B cell (primary cell): ENCODE results near the gene PLS1. TPM values are rescaled to one million over a fixed set of nuclear protein-coding genes. Genes with fewer than 3 reads are reported as not detected.

ENCODE experiments used
- ATAC-seq: fragments of 200-7000 bp; cut with Tn5 transposase; one replicate; pipeline ENCODE4 v1.10.0; 2021; ENCODE audit warnings: low read depth, mild to moderate bottlenecking, moderate number of reproducible peaks, moderate library complexity
- CTCF ChIA-PET: fragments of 350-600 bp; sonication (Branson Sonifier 250); formaldehyde crosslinking; loops from one replicate; lab custom pipeline; 2021; ENCODE audit warnings: antibody characterized with exemption, inconsistent platforms; lab: Charles Lee
- POLR2A ChIA-PET: fragments of 350-600 bp; sonication (Branson Sonifier 250); formaldehyde crosslinking; loops from one replicate; lab custom pipeline; 2021; ENCODE audit warnings: antibody characterized with exemption; lab: Charles Lee
- DNase-seq: peaks from one replicate; pipeline ENCODE4 v3.0.0; 2013
- H2AFZ ChIP-seq: 2 replicates; pipeline ENCODE4 v1.6.1; 2012; ENCODE audit warnings: mild to moderate bottlenecking, low read depth, low read length; ENCODE audit not compliant: insufficient read depth, poor library complexity, severe bottlenecking
- H3K27ac ChIP-seq, 2 donors: 1 replicate in 1 of 2; 2 replicates in 1 of 2; pipeline ENCODE4 v1.5.1; 2012 to 2013; ENCODE audit warnings: low read length in 2 of 2, mild to moderate bottlenecking in 2 of 2, moderate library complexity in 1 of 2
- H3K27me3 ChIP-seq, 4 experiments: fragments of 200-600 bp in 1 of 4; sonication (generic) in 1 of 4; replicated peaks in 1 of 4; 1 replicate in 2 of 4; 2 replicates in 2 of 4; pipeline versions ENCODE4 v1.6.1 to v1.7.0; 2013 to 2016; ENCODE audit warnings: low read length in 3 of 4, mild to moderate bottlenecking in 2 of 4, mixed read lengths in 1 of 4, moderate library complexity in 1 of 4; ENCODE audit not compliant: insufficient read depth in 4 of 4, control insufficient read depth in 3 of 4; ENCODE audit errors: control extremely low read depth in 1 of 4
- H3K36me3 ChIP-seq, 2 experiments: replicated peaks in 1 of 2; 1 replicate in 1 of 2; 2 replicates in 1 of 2; pipeline versions ENCODE4 v1.6.1 to v1.7.1; 2013; ENCODE audit warnings: low read length in 1 of 2; ENCODE audit not compliant: insufficient read depth in 2 of 2, control insufficient read depth in 1 of 2; ENCODE audit errors: control extremely low read depth in 1 of 2, extremely low read depth in 1 of 2
- H3K4me1 ChIP-seq, 2 donors: fragments of 200-600 bp in 1 of 2; sonication (generic) in 1 of 2; 1 replicate in 1 of 2; 2 replicates in 1 of 2; pipeline versions ENCODE4 v1.5.1 to v1.6.1; 2013 to 2017; ENCODE audit warnings: low read length in 2 of 2; ENCODE audit not compliant: control insufficient read depth in 2 of 2, insufficient read depth in 2 of 2
- H3K4me2 ChIP-seq: replicated peaks from 2 replicates; pipeline ENCODE3; 2012; ENCODE audit warnings: mild to moderate bottlenecking, low read depth, low read length; ENCODE audit not compliant: poor library complexity, severe bottlenecking
- H3K4me3 ChIP-seq, 5 experiments: fragments of 200-600 bp in 1 of 5; sonication (generic) in 1 of 5; 1 replicate in 3 of 5; 2 replicates in 2 of 5; pipeline versions ENCODE4 v1.5.1 to v1.7.0; 2011 to 2016; ENCODE audit warnings: low read length in 4 of 5, mild to moderate bottlenecking in 4 of 5, low read depth in 2 of 5, control low read depth in 1 of 5, moderate library complexity in 1 of 5; ENCODE audit not compliant: insufficient read depth in 1 of 5; ENCODE audit errors: control extremely low read depth in 1 of 5, extremely low read depth in 1 of 5
- H3K79me2 ChIP-seq: fragments of 200-600 bp; sonication (generic); one replicate; pipeline ENCODE4 v1.6.0; 2016; ENCODE audit warnings: low read length; ENCODE audit not compliant: control insufficient read depth, insufficient read depth
- H3K9ac ChIP-seq: fragments of 200-600 bp; sonication (generic); 2 replicates; pipeline ENCODE4 v1.6.1; 2017; ENCODE audit warnings: mild to moderate bottlenecking, low read length, moderate library complexity
- H3K9me3 ChIP-seq, 3 donors: one replicate each; pipeline versions ENCODE4 v1.6.1 to v1.7.1; 2013; ENCODE audit warnings: low read length in 2 of 3; ENCODE audit not compliant: control insufficient read depth in 2 of 3, insufficient read depth in 1 of 3; ENCODE audit errors: control extremely low read depth in 1 of 3
- H4K20me1 ChIP-seq: 2 replicates; pipeline ENCODE4 v1.6.0; 2012; ENCODE audit warnings: mild to moderate bottlenecking, low read length; ENCODE audit not compliant: insufficient read depth, control insufficient read depth, poor library complexity, severe bottlenecking
- H3K27ac Mint-ChIP-seq: one replicate; pipeline ENCODE4 v1.8.0; 2021; ENCODE audit warnings: mixed read lengths
- H3K27me3 Mint-ChIP-seq: one replicate; pipeline ENCODE4 v1.8.0; 2021; ENCODE audit warnings: mixed read lengths
- H3K4me1 Mint-ChIP-seq: one replicate; pipeline ENCODE4 v1.8.0; 2021; ENCODE audit warnings: mixed read lengths
- H3K4me3 Mint-ChIP-seq: one replicate; pipeline ENCODE4 v1.8.0; 2021; ENCODE audit warnings: mixed read lengths
- H3K9me3 Mint-ChIP-seq: one replicate; pipeline ENCODE4 v1.8.0; 2022; ENCODE audit warnings: mixed read lengths; ENCODE audit not compliant: insufficient read depth
- CTCF ChIP-seq: fragments of 200-600 bp; IDR thresholded peaks from one replicate; pipeline ENCODE4 v1.8.0; 2022; ENCODE audit warnings: antibody characterized with exemption, mild to moderate bottlenecking
- EZH2 ChIP-seq: IDR thresholded peaks from 2 replicates; pipeline ENCODE4 v1.6.1; 2012; ENCODE audit warnings: borderline replicate concordance, low read depth, mild to moderate bottlenecking, moderate library complexity, low read length; ENCODE audit not compliant: insufficient read depth, poor library complexity, severe bottlenecking
- WGBS: methylation state at CpG from one replicate; pipeline ENCODE4 v1.1.5; 2013; ENCODE audit warnings: missing lambda C conversion rate; ENCODE audit not compliant: insufficient coverage; 5-methylcytosine and 5-hydroxymethylcytosine counted together
- intact Hi-C: fragments of 100-400 bp; cut with micrococcal nuclease; formaldehyde crosslinking; loops from one replicate; pipeline ENCODE4 v1.10.0; 2022
- polyA plus RNA-seq: library from polyadenylated mRNA; depleted of rRNA; stranded (reverse); fragments of >200 nt; gene quantifications from 2 replicates; pipeline ENCODE4 v1.2.3, GENCODE V29; 2012
- total RNA-seq, 2 donors: library from RNA; stranded (reverse); fragments of 120-200 nt in 1 of 2; gene quantifications; 1 replicate in 1 of 2; 2 replicates in 1 of 2; pipeline versions ENCODE4 v1.2.3 to v1.2.4, GENCODE V29; 2013 to 2022

PLS1 gene
- total and polyA plus RNA-seq, 2 donors (not counting 1 experiment from before 2014, with no cell fraction given) = 0.13 to 0.74 TPM

- no peak overlapping the region for H3K4me2 ChIP-seq
- Mint-ChIP-seq H3K4me1 (no peaks in the 10 kb centered on the region), H3K9me3 (no peaks in the 10 kb centered on the region), H3K4me3 (no peak overlapping the region), H3K27ac (no peak overlapping the region), H3K27me3 (no peaks in the 10 kb centered on the region)
- H3K79me2 ChIP-seq = no peaks in the 10 kb centered on the region
- peaks cover 1 to 57% of the 10 kb centered on the region in 2 experiments for H3K36me3 ChIP-seq
- DNase-seq (no peak), ATAC-seq (no peak)
- TF ChIP-seq CTCF (no peak), EZH2 (no peak)
- no peak overlapping the region for H3K27ac ChIP-seq
- CTCF ChIA-PET = no interaction called here
- intact Hi-C loops = no loop called here
- H3K9ac ChIP-seq = no peak overlapping the region
- no peaks in the 10 kb centered on the region for H3K27me3 ChIP-seq
- no peaks in the 10 kb centered on the region for H3K4me1 ChIP-seq
- no peak overlapping the region for H3K4me3 ChIP-seq
- H3K9me3 ChIP-seq = no peaks in the 10 kb centered on the region
- H2AFZ ChIP-seq = no peak overlapping the region
- H4K20me1 ChIP-seq = no peaks in the 10 kb centered on the region
- POLR2A ChIA-PET = no interaction called here
Measured at GRCh38 chr3:142560118-142560517, 36.1 kb upstream of the PLS1 start.

GRCh38 chr3:142563496-142563997 lies 32.6 kb upstream of the PLS1 start:
- Histone ChIP-seq H2AFZ (no peak overlapping the region), H3K79me2 (peaks cover 3% of the 10 kb centered on the region), H3K4me1 (no peaks in the 10 kb centered on the region), H3K27me3 (no peaks in the 10 kb centered on the region), H3K4me3 (no peak overlapping the region), H3K9me3 (peaks cover 0 to 4% (median 0%) of the 10 kb centered on the region in 3 donors), H3K4me2 (no peak overlapping the region), H3K27ac (no peak overlapping the region), H3K9ac (no peak overlapping the region), H3K36me3 (peaks cover 0 to 43% of the 10 kb centered on the region in 2 experiments), H4K20me1 (peaks cover 12% of the 10 kb centered on the region)
- Mint-ChIP-seq H3K4me1 (no peaks in the 10 kb centered on the region), H3K27me3 (no peaks in the 10 kb centered on the region), H3K27ac (no peak overlapping the region), H3K4me3 (no peak overlapping the region), H3K9me3 (no peaks in the 10 kb centered on the region)
- TF ChIP-seq EZH2 (no peak), CTCF (no peak)
- intact Hi-C loops = no loop called here
- ATAC-seq = no peak
- no peak for DNase-seq
- WGBS = no CpG with 5 or more reads among the region's 4 CpGs
- CTCF ChIA-PET = interaction anchor here (1.4 kb wide), 1 partner anchor 23 kb away, joined by 3 read pairs; no protein-coding TSS in a partner anchor
- POLR2A ChIA-PET = no interaction called here
